GM21390 (cell line): ENCODE results near the gene ZCCHC2.

Source experiments
- ATAC-seq: cut with Tn5 transposase; IDR thresholded peaks from one replicate; pipeline ENCODE4 v1.9.1; 2021; ENCODE audit not compliant: unreplicated experiment

The ZCCHC2 gene

DNA sequence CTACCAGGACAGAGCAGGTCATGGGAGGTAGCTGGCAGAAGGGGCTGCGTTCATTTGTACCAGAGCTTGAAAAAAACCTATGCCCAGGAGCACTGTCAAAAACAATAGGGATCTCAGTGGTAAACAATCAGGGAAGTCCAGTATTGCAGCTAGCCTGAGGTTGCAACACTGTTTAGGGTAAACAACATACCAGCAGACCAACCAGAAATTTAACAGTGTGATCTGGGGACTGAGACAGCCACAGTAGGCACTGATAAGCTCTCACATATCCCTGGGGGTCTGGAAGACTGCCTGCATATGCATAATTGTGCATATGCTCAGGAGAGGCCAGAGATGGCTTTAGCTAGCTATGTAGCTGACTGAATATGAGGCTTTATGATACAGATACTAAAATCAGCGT lies 12.0 kb upstream of the ZCCHC2 start:
- ATAC-seq, result no peak

GRCh38 chr18:62512532-62512931 lies 10.3 kb upstream of the ZCCHC2 start:
- no peak for ATAC-seq

DNA sequence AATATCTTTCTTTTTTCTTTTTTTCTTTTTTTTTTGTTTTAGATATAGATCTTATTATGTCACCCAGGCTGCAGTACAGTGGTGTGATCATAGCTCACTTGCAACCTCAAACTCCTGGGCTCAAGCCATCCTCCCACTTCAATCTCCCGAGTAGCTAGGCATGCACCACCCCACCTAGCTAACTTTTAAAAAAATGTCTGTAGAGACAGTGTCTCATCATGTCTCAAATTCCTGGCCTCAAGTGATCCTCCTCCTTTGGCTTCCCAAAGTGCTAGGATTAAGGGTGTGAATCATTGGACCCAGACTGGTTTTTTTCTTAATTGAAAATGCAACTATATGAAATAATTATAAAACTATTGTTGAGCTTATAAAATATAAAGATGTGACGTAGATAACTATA lies 9.8 kb upstream of the ZCCHC2 start:
- no peak for ATAC-seq

- ATAC-seq, result no peak
These were observed 8.3 kb upstream of the ZCCHC2 start for GRCh38 chr18:62514570-62514969.

GRCh38 chr18:62516242-62516641 lies 6.6 kb upstream of the ZCCHC2 start:
- ATAC-seq, result no peak

DNA sequence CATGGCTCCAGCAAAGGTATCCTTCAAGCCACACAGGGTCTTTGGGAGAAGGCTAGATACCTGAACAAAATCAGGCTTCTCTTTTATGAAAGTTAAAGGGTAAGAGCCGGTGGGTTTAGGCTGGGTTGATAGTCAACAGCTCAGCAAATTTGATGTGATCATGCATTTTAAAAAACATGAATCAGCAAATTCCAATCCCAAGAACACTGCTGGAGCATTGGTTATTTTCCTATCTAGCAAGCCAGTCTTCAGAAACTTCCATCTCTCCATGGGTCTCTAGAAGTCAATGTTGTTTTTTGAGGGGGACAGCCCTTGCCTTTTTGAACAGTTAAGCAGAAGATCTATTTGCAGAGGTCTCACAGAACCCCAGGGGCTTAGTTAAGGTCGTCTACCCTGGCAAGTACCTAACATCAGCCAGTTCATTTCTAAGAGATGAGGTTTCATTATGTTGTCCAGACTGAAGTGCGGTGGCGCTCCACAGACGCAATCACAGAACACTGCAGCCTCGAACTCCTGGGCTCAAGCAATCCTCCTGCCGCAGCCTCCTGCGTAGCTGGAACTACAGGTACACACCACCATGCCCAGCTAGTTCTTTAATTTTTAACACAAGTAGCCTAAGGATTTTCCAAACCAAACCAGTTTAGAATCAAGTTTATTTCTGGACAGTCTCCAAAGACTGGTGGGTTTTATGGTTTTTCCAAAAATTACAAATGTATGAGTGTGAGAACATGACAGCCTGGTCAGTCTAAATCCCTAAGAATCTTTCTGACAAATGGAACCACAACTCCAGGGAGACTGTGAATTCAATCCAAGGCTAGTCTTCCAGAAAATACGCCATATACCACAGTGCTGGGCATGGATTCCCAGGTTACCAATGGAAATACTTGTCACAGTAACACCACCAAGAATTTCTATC lies 4.1 kb upstream of the ZCCHC2 start:
- no peak for ATAC-seq

- ATAC-seq, result no peak
These were observed 3.1 kb upstream of the ZCCHC2 start for GRCh38 chr18:62519684-62520083.

DNA sequence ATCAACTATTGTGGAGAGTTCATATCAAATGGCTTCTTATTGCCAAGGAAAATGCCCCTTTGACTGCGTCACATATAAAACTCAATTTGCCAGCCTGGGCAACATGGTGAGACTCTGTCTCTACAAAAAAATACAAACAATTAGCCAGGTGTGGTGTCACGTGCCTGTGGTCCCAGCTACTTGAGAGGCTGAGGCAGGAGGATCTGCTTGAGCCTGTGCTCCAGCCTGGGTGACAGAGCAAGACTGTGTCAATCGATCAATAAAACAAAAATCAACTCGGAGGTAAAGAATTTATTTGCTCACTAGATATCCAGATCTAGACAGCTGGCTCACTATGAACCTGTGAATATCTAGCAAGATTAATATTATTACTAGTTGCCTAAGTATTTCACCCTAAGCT lies 1.7 kb upstream of the ZCCHC2 start:
- ATAC-seq, result no peak

DNA sequence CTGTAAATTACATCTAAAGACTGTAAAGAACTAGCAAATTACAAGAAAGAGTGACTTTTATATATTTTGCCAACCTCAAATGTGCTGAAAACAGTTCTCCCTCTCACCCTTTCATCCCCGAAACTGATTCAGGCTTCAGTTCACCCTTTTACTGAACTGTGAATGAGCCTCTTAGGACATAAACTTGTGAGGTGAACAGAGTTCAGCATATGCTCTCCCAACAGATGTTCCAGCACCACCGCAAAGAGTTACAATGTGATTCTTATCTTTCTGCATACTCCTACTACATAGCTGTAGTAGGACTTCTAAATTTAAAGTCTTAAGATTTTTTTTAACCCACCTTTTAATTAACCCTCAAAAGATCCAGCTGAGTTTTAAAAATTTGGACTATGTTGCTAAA lies 1.2 kb upstream of the ZCCHC2 start:
- ATAC-seq, result no peak

- ATAC-seq, result peak; percentile 5
These were observed 684 bp upstream of the ZCCHC2 start for GRCh38 chr18:62522178-62522503.

- no peak for ATAC-seq
These were observed 397 bp downstream of the ZCCHC2 start for GRCh38 chr18:62523255-62523588.

GRCh38 chr18:62523631-62524439 lies 1.0 kb downstream of the ZCCHC2 start:
- no peak for ATAC-seq

GRCh38 chr18:62524440-62525200 lies 1.8 kb downstream of the ZCCHC2 start:
- no peak for ATAC-seq

- no peak for ATAC-seq
These were observed 2.8 kb downstream of the ZCCHC2 start for GRCh38 chr18:62525608-62526007.

- peak; percentile 19 for ATAC-seq
These were observed 3.5 kb downstream of the ZCCHC2 start for GRCh38 chr18:62526098-62527025.

- ATAC-seq, result no peak
These were observed 6.8 kb downstream of the ZCCHC2 start for GRCh38 chr18:62529597-62529996.

DNA sequence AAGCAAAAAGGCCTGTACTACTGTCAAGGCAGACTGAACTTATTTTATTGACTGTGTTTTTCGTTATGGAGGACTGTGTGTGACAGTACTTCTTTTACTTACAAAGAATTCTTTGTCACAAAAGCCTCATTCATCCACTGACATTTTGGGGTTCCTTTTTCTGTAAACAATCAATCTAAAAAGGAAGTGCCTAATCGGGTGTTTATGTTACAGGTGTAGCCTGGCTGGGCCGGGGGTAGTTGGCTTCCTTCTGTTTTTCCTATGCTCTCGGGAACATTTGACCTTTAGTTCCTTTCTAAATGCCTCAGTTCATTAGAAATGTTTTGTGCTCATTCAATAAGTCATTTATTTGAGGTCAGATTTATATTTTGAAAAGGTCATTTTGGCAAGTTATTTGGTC lies 8.3 kb downstream of the ZCCHC2 start:
- ATAC-seq, result no peak

DNA sequence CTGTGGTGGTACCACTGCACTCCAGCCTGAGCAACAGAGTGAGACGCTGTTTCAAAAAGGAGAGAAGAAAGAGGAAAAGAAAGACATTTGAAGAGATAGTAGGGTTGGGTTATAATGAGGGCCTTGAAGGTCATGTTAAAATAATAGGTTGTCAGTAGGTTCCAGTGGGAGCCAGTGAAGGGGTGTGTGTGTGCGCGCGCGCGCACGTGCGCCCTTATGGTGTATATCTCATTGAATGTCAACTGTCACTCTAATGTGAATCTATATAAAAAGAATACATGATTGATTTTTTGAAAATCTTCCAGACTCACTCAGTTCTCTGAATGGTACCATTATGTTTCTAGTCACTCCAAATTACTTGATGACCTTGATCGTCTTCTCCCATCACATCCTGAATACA lies 9.1 kb downstream of the ZCCHC2 start:
- ATAC-seq, result no peak

DNA sequence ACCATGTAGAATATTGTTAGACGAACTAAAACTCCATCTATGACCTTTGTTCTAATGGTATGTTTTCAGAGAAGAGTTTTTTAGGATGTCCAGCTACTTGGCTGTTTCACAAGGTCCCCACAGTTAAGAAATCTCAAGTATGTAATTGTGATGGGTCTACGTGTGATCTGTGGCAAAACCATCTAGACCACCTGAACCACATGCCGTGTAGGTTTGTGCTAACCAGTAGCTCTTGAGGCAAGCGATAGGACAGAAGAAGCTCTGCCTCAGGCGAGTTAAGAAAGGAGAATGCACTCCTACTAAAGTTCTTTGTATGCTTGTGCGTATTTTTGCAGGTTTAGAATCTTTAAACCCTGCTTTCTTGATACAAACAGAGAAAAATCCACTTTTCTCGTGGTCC lies 13.2 kb downstream of the ZCCHC2 start:
- ATAC-seq, result no peak

DNA sequence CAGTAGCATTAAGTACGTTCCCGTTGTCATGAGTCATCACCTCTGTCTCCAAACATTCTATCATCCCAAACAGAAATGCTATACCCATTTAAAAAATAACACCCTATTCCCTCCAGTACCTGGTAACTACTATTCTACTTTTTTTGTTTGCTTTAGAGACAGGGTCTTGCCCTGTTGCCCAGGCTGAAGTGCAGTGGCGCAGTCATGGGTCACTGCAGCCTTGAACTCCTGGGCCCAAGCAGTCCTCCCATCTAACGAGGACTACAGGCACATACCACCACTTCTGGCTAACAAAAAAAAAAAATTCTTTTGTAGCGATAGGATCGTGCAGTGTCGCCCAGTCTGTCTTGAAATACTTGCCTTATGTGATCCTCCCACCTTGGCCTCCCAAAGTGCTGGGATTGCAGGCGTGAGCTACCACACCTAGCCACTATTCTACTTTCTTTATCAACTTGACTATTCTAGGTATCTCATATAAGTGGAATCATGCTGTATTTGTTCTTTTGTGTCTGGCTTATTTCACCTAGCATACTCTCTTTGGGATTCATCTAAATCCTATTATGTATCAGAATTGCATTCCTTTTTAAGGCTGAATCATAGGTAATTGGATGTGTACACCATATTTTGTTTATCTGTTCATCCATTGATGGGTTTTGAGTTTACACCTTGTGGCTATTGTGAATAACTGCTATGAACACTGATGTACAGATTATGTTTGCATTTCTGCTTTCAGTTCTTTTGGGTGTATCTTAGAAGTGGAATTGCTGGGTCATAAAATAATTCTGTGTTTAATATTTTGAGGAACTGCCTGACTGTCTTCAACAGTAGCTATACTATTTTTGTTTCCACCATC lies 14.4 kb downstream of the ZCCHC2 start:
- no peak for ATAC-seq
